Measurements from ENCODE around the gene C19orf53.

C19orf53 gene

GRCh38 chr19:13826652-13827235 is 52.5 kb downstream of the C19orf53 start:
- DNase-seq (ENCODE audit: low read depth, low spot score), result no peak

DNA sequence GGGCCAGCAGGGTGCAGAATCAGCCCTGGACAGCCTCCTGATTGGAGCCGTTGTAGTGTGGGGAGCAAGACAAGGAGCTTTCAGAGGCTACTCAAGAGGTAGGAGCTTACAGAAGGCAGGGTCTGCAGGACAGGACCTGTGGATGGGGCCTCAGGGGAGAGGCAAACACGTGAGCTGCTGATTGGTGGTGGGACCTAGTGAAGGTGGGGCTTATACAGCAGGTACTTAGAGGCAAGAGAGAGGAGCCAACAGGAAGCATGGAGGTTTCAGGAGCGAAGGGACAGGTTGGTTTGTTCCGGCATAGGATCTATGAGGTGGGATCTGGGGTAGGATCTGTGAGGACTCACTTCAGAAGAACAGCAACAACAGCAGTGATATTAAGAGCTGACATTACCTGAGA is 53.4 kb downstream of the C19orf53 start:
- no peak for DNase-seq (ENCODE audit: low read depth, low spot score)

Data from iPS DF 19.7 (cell line).